HG02884 (cell line): ENCODE results near the gene SULF2.

Source experiments
- ATAC-seq: cut with Tn5 transposase; IDR thresholded peaks from one replicate; pipeline ENCODE4 v1.9.1; 2021; ENCODE audit warnings: mild to moderate bottlenecking, moderate library complexity; ENCODE audit not compliant: unreplicated experiment

Gene SULF2

GRCh38 chr20:47614703-47615309 is 170.5 kb downstream of the SULF2 start:
- no peak for ATAC-seq

DNA sequence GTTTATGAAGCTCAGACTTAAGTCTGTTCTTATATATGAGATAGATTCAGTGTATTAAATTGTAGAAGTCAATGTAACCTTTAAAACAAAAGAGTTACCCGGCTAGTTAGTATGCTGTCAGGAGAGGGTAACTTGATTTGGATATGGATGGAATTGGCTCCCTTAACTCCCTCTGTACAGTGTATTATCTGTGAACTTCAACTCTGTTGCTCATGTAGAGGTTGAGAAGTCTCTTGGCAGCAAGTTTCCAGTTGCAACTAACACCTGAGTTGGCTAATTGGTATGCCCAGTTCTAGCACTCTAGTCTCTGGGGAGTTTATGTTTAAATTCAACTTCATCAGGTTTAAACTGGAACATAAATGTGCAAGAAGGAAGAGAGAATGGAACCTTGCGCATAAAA is 172.6 kb downstream of the SULF2 start:
- ATAC-seq = no peak

DNA sequence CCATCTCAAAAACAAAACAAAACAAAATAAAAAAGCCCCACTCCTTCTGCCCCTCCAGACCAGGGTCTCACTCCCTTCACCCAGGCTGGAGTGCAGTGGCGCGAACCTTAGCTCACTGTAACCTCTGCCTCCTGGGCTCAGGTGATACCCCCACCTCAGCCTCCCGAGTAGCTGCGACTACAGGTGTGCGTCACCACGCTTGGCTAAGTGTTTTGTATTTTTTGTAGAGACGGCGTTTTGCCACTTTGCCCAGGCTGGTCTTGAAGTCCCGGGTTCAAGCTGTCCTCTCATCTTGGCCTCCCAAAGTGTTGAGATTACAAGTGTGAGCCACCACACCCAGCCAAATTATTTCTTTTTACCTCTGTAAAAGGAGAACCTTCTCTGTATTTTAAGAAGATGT is 173.5 kb downstream of the SULF2 start:
- no peak for ATAC-seq

GRCh38 chr20:47610945-47611250 is 174.4 kb downstream of the SULF2 start:
- ATAC-seq = no peak

- no peak for ATAC-seq
These were observed 174.9 kb downstream of the SULF2 start for GRCh38 chr20:47610247-47610944.

DNA sequence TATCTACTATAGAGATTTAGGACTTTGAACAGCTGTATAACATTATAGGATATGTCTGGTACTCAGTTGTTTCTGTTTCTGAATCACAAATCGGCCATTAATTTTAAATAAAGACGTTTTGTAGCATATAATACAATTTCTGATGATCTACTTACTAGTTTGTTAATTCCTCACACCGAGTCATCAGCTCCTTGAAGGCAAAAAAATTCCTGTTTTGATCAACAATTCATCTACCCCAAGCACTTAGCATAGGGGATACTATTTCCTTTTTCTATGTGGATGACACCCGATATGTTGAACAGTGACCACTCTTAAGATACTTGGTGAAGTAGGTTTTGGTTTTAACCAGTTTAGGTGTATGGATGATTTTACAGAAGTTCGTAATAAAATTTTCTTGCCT is 176.3 kb downstream of the SULF2 start:
- ATAC-seq = no peak
